Measurements from ENCODE around the gene LYZL1.
"Not testable (repeated sequence)": the region's sequence is repeated elsewhere in the genome, so short reads cannot be mapped to it uniquely, and the experiment has no call there.

The LYZL1 gene

GRCh38 chr10:29265210-29265768 lies 23.6 kb upstream of the LYZL1 start:
- DNase-seq = no peak

GRCh38 chr10:29266641-29267040 lies 22.2 kb upstream of the LYZL1 start:
- DNase-seq = no peak

DNA sequence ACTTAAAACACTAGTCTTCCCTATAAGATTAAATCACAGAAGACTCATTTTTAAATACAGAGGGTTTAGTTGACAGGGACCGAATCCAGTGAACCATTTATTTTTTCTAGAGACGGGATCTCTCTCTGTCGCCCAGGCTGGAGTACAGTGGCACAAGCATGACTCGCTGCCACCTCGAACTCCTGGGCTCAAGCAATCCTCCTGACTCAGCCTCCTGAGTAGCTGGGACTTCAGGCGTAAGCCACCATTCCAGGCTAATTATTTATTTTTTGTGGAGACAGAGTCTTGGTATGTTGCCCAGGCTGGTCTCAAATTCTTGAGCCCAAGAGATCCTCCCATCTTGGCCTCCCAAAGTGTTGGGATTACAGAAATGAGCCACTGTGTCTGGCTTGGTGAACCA lies 20.9 kb upstream of the LYZL1 start:
- DNase-seq = no peak

GRCh38 chr10:29269486-29269885 lies 19.4 kb upstream of the LYZL1 start:
- no peak for DNase-seq

DNA sequence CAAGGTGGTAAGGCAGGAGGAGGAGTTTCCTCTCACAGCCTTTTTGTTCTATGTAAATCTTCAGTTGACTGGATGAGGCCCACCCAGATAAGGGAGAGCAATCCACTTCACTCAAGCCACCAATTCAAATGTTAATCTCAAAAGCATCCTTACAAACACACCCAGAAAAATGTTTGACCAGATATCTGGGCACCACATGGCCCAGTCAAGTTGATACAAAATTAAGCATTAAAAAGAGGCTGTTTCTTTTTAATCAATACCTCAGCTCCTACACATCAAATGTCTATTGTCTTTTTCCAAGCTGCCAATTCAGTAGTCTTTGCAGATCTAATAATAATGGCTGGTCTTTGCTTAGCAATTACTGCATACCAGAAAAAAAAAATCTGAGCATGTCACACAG lies 18.0 kb upstream of the LYZL1 start:
- DNase-seq = no peak

- no peak for DNase-seq
These were observed 17.0 kb upstream of the LYZL1 start for GRCh38 chr10:29271877-29272276.

DNA sequence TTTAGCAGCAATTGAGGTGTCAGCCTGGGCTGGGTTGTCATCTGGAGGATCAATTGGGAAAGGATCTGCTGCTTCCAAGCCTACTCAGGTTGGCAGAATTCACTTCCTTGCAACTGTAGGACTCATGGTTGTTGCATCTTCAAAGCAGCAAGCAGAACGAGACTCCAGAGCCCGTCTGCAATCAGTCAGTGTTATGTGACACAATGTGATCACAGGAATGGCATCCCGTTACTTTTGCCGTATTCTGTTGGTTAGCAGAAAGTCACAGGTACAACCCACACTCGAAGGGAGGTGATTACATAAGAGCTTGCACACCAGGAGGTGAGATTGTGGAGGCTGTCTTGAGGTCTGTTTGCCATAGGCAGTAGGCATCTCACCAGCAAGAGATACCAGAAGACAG lies 15.4 kb upstream of the LYZL1 start:
- no peak for DNase-seq

DNA sequence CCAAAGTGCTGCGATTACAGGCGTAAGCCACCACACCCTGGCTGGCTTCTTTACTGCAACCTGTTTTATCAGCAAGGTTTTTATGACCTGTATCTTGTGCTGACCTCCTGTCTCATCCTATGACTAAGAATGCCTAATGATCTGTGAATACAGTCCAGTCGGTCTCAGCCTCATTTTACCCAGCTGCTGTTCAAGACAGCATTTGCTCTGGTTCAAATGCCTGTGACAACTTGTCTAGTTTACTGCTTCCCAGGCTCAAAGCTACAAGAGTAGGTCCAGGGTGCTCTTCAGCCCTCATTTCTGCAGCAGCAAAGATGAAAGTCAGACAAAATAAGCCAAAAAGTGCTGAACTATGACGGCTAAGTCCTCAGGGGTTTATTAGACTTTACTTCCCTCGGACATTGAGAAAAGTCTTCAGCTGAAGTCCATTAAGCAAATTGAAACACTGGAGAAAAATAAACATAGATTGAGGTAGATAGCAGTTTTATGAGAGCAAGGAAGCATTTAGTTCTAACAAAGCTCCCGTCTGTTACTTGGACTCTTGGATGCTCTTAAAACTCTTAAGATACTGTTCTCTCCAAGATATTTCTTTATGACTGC lies 12.5 kb upstream of the LYZL1 start:
- no peak for DNase-seq

DNA sequence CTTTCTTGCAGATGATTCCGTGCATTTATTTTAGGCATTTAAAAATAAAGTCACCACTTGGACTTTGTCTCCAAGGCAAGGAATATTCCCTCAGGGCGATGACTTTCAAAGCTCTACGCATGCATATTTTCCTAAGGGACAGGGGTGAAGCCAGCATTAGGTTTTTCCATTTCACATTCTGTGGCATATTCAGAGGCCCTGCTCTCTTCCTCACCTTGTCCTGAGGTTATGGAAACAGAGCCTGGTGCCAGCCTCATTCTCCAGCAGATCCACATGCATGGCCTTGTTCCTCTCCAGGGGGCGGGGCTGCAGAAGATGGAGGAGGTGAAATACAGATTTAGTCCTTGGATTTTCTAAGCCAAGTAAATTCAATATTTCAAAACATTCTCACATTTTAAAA lies 11.6 kb upstream of the LYZL1 start:
- no peak for DNase-seq

DNA sequence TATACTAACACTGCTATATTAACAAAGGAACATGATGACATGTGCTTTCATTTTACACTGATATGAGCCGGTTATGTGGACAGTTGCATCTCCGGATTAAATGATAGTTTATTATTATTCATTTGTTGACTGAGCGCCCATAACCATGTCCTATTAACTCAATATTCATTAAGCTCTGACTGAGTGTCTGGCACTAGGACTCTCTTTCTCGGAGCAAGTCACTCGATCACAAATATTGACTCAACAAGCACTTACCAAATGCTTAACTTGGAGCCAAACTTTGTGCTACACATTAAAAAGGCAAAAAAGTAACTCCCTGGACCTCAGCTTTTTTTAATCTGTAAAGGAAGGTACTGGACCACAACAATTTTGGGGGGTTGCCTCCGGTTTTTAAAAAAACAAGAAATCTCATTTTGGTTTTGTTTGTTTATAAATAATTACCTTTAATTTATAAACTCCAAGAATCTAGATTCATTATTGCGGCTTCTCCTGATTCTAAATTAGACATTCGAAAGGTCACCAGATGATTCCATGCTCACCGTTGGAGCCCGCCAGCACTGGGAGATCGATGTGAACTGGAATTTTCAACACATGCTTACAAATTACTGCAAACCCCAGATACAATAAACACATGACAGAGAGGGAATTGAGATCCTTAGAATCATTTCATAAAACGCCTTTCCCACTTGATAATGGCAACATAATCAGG lies 8.9 kb upstream of the LYZL1 start:
- DNase-seq = no peak

GRCh38 chr10:29280488-29280840 lies 8.4 kb upstream of the LYZL1 start:
- DNase-seq = no peak

DNA sequence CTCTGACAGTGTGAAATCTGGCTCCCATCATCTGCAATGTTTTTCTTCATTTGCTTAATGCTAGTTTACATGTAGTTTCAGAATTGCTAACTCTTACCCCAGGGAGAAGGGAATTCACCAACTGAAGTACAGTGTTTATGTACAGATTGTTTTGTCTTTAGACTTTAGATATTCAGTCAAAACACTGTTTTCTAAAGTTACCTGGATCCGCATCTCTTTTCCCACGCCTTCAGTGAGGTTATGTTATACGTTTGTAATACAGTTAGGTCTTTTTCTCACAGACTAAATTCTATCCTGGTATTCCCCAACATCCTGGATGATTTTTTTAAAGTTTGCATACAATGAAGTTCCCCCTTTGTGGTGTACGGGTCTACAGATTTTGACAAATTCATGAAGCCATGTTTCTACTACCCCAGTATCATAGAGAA lies 3.2 kb upstream of the LYZL1 start:
- DNase-seq = no peak

- no peak for DNase-seq
These were observed 1.2 kb upstream of the LYZL1 start for GRCh38 chr10:29287635-29288034.

- not testable (repeated sequence) for DNase-seq
These were observed 2.7 kb downstream of the LYZL1 start for GRCh38 chr10:29291561-29291960.

- DNase-seq = not testable (repeated sequence)
These were observed 3.5 kb downstream of the LYZL1 start for GRCh38 chr10:29292406-29292805.

- no peak for DNase-seq
These were observed 6.9 kb downstream of the LYZL1 start for GRCh38 chr10:29295813-29296212.

- DNase-seq = no peak
These were observed 8.8 kb downstream of the LYZL1 start for GRCh38 chr10:29297678-29298077.

GRCh38 chr10:29301359-29301910 lies 12.6 kb downstream of the LYZL1 start:
- DNase-seq = no peak

- no peak for DNase-seq
These were observed 13.6 kb downstream of the LYZL1 start for GRCh38 chr10:29302499-29302898.

DNA sequence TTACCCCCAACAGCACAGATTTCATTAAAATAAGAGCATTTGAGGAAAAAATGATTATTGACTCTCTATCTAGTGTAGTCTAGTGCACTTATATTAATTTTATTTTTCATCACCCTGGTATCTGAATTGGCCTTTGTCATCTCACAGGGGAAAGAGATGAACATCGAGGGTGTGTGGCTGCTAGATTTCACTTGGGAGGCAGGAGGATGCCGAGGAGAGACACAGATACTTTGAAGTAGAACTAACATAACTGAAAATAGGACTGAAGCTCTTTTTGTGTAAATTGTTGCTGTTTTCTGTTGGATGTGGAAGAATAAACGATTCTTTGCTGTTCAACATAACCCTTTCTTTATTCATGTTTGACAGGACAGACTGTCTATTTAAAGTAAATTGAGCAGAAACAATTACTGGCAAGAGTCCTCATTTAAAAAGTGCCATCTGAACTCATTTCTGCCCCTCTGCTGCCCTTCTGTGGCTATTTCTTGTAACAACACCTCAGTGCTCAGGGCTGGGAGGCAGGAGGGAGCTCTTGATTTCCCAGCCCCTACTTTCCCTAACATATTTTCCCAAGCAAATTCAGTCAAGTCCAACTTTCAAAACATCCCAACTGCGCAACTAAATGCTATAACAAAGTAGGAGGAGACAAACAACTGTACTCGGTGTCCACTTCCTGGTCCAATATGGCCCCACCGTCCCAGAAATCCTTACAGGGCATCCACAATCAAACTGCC lies 15.6 kb downstream of the LYZL1 start:
- DNase-seq = peak; percentile 30

DNA sequence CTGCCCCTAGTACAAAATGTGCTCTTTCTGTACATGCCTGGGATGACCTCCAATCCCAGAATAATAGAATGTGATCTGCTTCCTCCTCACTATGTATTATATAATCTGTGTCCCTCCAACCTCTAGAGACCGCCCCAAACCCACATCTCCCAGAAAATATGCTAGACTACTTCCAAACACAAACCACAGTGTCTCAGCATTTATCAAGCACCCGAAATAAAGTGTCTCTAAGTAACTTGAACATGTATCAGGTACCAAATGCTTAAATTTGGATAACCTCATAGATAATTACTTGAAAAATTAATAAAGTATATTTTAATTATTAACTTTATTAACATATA lies 16.1 kb downstream of the LYZL1 start:
- DNase-seq = no peak

DNA sequence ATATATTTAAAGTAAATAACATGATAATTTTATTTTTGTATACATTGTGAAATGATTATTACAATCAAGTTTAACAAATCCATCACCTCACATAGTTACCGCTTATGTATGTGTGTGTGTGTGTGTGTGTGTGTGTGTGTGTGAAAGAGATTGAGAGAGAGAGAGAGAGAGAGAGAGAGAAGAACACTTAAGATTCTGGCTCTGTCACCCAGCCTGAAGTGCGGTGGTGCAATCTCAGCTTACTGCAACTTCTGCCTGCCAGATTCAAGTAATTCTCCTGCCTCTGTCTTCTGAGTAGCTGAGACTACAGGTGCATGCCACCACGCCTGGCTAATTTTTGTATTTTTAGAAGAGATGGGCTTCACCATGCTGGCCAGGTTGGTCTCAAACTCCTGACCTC lies 17.8 kb downstream of the LYZL1 start:
- DNase-seq = no peak

GRCh38 chr10:29308142-29308541 lies 19.3 kb downstream of the LYZL1 start:
- DNase-seq = not testable (repeated sequence)

GRCh38 chr10:29309465-29309864 lies 20.6 kb downstream of the LYZL1 start:
- no peak for DNase-seq

All from NCI-H187 (cell line).